HEK293 (cell line): ENCODE measurements around the gene MTG1.

Source experiments
- CTCF ChIA-PET: fragments of 350-600 bp; formaldehyde crosslinking; extraction: SDS; loops from one replicate; lab custom pipeline; 2021; ENCODE audit warnings: antibody characterized with exemption; lab: Yijun Ruan, JAX
- POLR2A ChIA-PET: fragments of 300-600 bp; formaldehyde crosslinking; extraction: SDS; loops from one replicate; lab custom pipeline; 2020; ENCODE audit warnings: antibody characterized with exemption, inconsistent platforms; lab: Yijun Ruan, JAX
- H3K27ac ChIP-seq: fragments of 200-500 bp; sonication (Bioruptor generic); 2 replicates; pipeline ENCODE4 v1.5.1; 2014; ENCODE audit warnings: low read depth, low read length, control low read depth, inconsistent platforms; ENCODE audit errors: extremely low read depth
- H3K36me3 ChIP-seq, 2 experiments: fragments of 200-500 bp in 1 of 2; sonication (Bioruptor generic) in 1 of 2; 1 replicate in 1 of 2; 2 replicates in 1 of 2; pipeline ENCODE4 v1.5.1; 2014 to 2017; ENCODE audit warnings: inconsistent platforms in 2 of 2, low read length in 2 of 2; ENCODE audit not compliant: control insufficient read depth in 2 of 2, insufficient read depth in 1 of 2
- H3K4me1 ChIP-seq: fragments of 200-500 bp; sonication (Bioruptor generic); 2 replicates; pipeline ENCODE4 v1.5.1; 2014; ENCODE audit warnings: mild to moderate bottlenecking, low read length, inconsistent platforms; ENCODE audit not compliant: control insufficient read depth, insufficient read depth
- H3K4me3 ChIP-seq: 2 replicates; pipeline ENCODE4 v1.5.1; 2011; ENCODE audit warnings: low read depth, mild to moderate bottlenecking, control low read depth, low read length, moderate library complexity
- H3K9me3 ChIP-seq: fragments of 200-500 bp; sonication (Bioruptor generic); 2 replicates; pipeline ENCODE4 v1.5.1; 2014; ENCODE audit warnings: low read depth, low read length, inconsistent platforms; ENCODE audit not compliant: control insufficient read depth, insufficient read depth
- FEZF1 ChIP-seq: fragments of 450-650 bp; formaldehyde crosslinking; IDR thresholded peaks from 2 replicates; pipeline ENCODE4 v1.5.1; 2016; ENCODE audit warnings: missing biosample characterization, missing genetic modification characterization
- HOXC10 ChIP-seq: sonication (generic); formaldehyde crosslinking; IDR thresholded peaks from 2 replicates; pipeline ENCODE4 v1.8.1; 2023; ENCODE audit warnings: mild to moderate bottlenecking, missing genetic modification reagents
- KLF17 ChIP-seq: fragments of 450-650 bp; formaldehyde crosslinking; IDR thresholded peaks from 2 replicates; pipeline ENCODE4 v1.5.1; 2016; ENCODE audit warnings: missing biosample characterization, missing genetic modification characterization
- KLF9 ChIP-seq: fragments of 450-650 bp; formaldehyde crosslinking; IDR thresholded peaks from 2 replicates; pipeline ENCODE4 v1.5.1; 2016; ENCODE audit warnings: missing biosample characterization, missing genetic modification characterization, low read depth
- PBX3 ChIP-seq: sonication (generic); formaldehyde crosslinking; IDR thresholded peaks from 2 replicates; pipeline ENCODE4 v1.8.1; 2022; ENCODE audit warnings: mild to moderate bottlenecking, moderate library complexity, missing genetic modification reagents
- SCRT1 ChIP-seq: fragments of 450-650 bp; formaldehyde crosslinking; IDR thresholded peaks from 2 replicates; pipeline ENCODE4 v1.5.1; 2016; ENCODE audit warnings: missing biosample characterization, missing genetic modification characterization, borderline replicate concordance
- SETDB1 ChIP-seq: IDR thresholded peaks from one replicate; pipeline ENCODE4 v1.6.1; 2017; ENCODE audit warnings: mild to moderate bottlenecking, low read length, moderate library complexity, mixed read lengths; ENCODE audit not compliant: insufficient read length
- ZBTB10 ChIP-seq: fragments of 450-650 bp; formaldehyde crosslinking; IDR thresholded peaks from 2 replicates; pipeline ENCODE4 v1.5.1; 2016; ENCODE audit warnings: missing biosample characterization, missing genetic modification characterization
- ZBTB20 ChIP-seq: fragments of 450-650 bp; formaldehyde crosslinking; IDR thresholded peaks from 2 replicates; pipeline ENCODE4 v1.5.1; 2016; ENCODE audit warnings: missing biosample characterization, missing genetic modification characterization
- ZBTB21 ChIP-seq: fragments of 450-650 bp; formaldehyde crosslinking; IDR thresholded peaks from 2 replicates; pipeline ENCODE4 v1.5.1; 2017; ENCODE audit warnings: missing biosample characterization, missing genetic modification characterization
- ZNF112 ChIP-seq: fragments of 450-650 bp; formaldehyde crosslinking; IDR thresholded peaks from 2 replicates; pipeline ENCODE4 v1.5.0; 2017; ENCODE audit warnings: missing biosample characterization, missing genetic modification characterization
- ZNF132 ChIP-seq: fragments of 450-650 bp; formaldehyde crosslinking; IDR thresholded peaks from 2 replicates; pipeline ENCODE4 v1.5.1; 2017; ENCODE audit warnings: missing biosample characterization, missing genetic modification characterization, borderline replicate concordance
- ZNF146 ChIP-seq: fragments of 450-650 bp; formaldehyde crosslinking; IDR thresholded peaks from 2 replicates; pipeline ENCODE4 v1.5.1; 2016; ENCODE audit warnings: missing biosample characterization, missing genetic modification characterization
- ZNF174 ChIP-seq: fragments of 450-650 bp; formaldehyde crosslinking; IDR thresholded peaks from 2 replicates; pipeline ENCODE4 v1.5.0; 2017; ENCODE audit warnings: missing biosample characterization, mild to moderate bottlenecking, missing genetic modification characterization
- ZNF175 ChIP-seq: fragments of 450-650 bp; formaldehyde crosslinking; IDR thresholded peaks from 2 replicates; pipeline ENCODE4 v1.5.1; 2016; ENCODE audit warnings: missing biosample characterization, missing genetic modification characterization
- ZNF239 ChIP-seq: fragments of 450-650 bp; formaldehyde crosslinking; IDR thresholded peaks from 2 replicates; pipeline ENCODE4 v1.5.1; 2016; ENCODE audit warnings: missing biosample characterization, missing genetic modification characterization
- ZNF266 ChIP-seq: fragments of 450-650 bp; formaldehyde crosslinking; IDR thresholded peaks from 2 replicates; pipeline ENCODE4 v1.5.1; 2016; ENCODE audit warnings: missing biosample characterization, missing genetic modification characterization, low read depth
- ZNF280D ChIP-seq: fragments of 450-650 bp; formaldehyde crosslinking; IDR thresholded peaks from 2 replicates; pipeline ENCODE4 v1.5.1; 2016; ENCODE audit warnings: missing biosample characterization, missing genetic modification characterization
- ZNF292 ChIP-seq: fragments of 450-650 bp; formaldehyde crosslinking; IDR thresholded peaks from 2 replicates; pipeline ENCODE4 v1.5.1; 2016; ENCODE audit warnings: low read depth, missing biosample characterization, missing genetic modification characterization, borderline replicate concordance
- ZNF302 ChIP-seq: fragments of 450-650 bp; formaldehyde crosslinking; IDR thresholded peaks from 2 replicates; pipeline ENCODE4 v1.5.1; 2016; ENCODE audit warnings: missing biosample characterization, missing genetic modification characterization, low read depth
- ZNF341 ChIP-seq: fragments of 450-650 bp; formaldehyde crosslinking; IDR thresholded peaks from 2 replicates; pipeline ENCODE4; 2016; ENCODE audit warnings: low read depth, missing biosample characterization, missing genetic modification characterization
- ZNF449 ChIP-seq: fragments of 450-650 bp; formaldehyde crosslinking; IDR thresholded peaks from 2 replicates; pipeline ENCODE4 v1.5.1; 2017; ENCODE audit warnings: missing biosample characterization, mild to moderate bottlenecking, missing genetic modification characterization, moderate library complexity
- ZNF473 ChIP-seq: fragments of 450-650 bp; formaldehyde crosslinking; IDR thresholded peaks from 2 replicates; pipeline ENCODE4 v1.5.1; 2017; ENCODE audit warnings: missing biosample characterization, missing genetic modification characterization
- ZNF48 ChIP-seq: fragments of 450-650 bp; formaldehyde crosslinking; IDR thresholded peaks from 2 replicates; pipeline ENCODE4 v1.5.1; 2016; ENCODE audit warnings: missing biosample characterization, missing genetic modification characterization
- ZNF555 ChIP-seq: fragments of 450-650 bp; formaldehyde crosslinking; conservative IDR thresholded peaks from 2 replicates; pipeline ENCODE4 v1.5.1; 2017; ENCODE audit warnings: missing biosample characterization, mild to moderate bottlenecking, missing genetic modification characterization, inconsistent platforms
- ZNF664 ChIP-seq: fragments of 450-650 bp; formaldehyde crosslinking; IDR thresholded peaks from 2 replicates; pipeline ENCODE4 v1.5.1; 2016; ENCODE audit warnings: missing biosample characterization, missing genetic modification characterization
- ZNF843 ChIP-seq: fragments of 450-650 bp; formaldehyde crosslinking; IDR thresholded peaks from 2 replicates; pipeline ENCODE4 v1.5.1; 2016; ENCODE audit warnings: missing biosample characterization, missing genetic modification characterization
- ZSCAN30 ChIP-seq: fragments of 450-650 bp; IDR thresholded peaks from 2 replicates; pipeline ENCODE4 v1.5.1; 2018; ENCODE audit warnings: missing biosample characterization, mild to moderate bottlenecking, missing genetic modification characterization, moderate library complexity

MTG1 gene

GRCh38 chr10:133378251-133379096 lies 15.5 kb upstream of the MTG1 start:
- POLR2A ChIA-PET, result interaction anchor here (1.0 to 1.4 kb wide), 3 partner anchors 10 to 16 kb away, joined by 3 to 5 read pairs (median 3); no protein-coding TSS in a partner anchor
- H3K27ac ChIP-seq, result no peak overlapping the region; the same call in 1 of the 2 replicates
- H3K36me3 ChIP-seq, result no peaks in the 10 kb centered on the region
- peak overlapping the region; percentile 50 for H3K4me3 ChIP-seq
- CTCF ChIA-PET, result interaction anchor here (1.3 kb wide), 1 partner anchor 49 kb away, joined by 6 read pairs; no protein-coding TSS in a partner anchor
- peaks cover 9% of the 10 kb centered on the region for H3K4me1 ChIP-seq
- no peaks in the 10 kb centered on the region for H3K9me3 ChIP-seq
- TF ChIP-seq HOXC10 (CRISPR knock-in tag), result no peak
- peak; percentile 74 for TF ChIP-seq ZNF341 (tag by site-specific recombination)
- peak; percentile 55; the same call in 1 of the 2 replicates for TF ChIP-seq ZBTB10 (tag by site-specific recombination)
- TF ChIP-seq KLF9 (tag by site-specific recombination), result no peak; the same call in 1 of the 2 replicates
- peak; percentile 22; the same call in 1 of the 2 replicates for TF ChIP-seq ZNF449 (tag by site-specific recombination)
- no peak for TF ChIP-seq ZNF239 (tag by site-specific recombination)
- no peak for TF ChIP-seq ZBTB21 (tag by site-specific recombination)
- no peak for TF ChIP-seq FEZF1 (tag by site-specific recombination)
- TF ChIP-seq ZNF175 (tag by site-specific recombination), result no peak
- TF ChIP-seq ZNF473 (tag by site-specific recombination), result no peak
- TF ChIP-seq ZBTB20 (tag by site-specific recombination), result peak; percentile 53
- TF ChIP-seq ZNF112 (tag by site-specific recombination), result no peak
- TF ChIP-seq ZSCAN30 (tag by site-specific recombination), result no peak
- no peak for TF ChIP-seq PBX3 (CRISPR knock-in tag)
- TF ChIP-seq ZNF132 (tag by site-specific recombination), result no peak
- no peak for TF ChIP-seq ZNF292
- TF ChIP-seq ZNF266, result no peak
- 0 out of 2 replicates have a peak, but pooled peaks have one; percentile 44 for TF ChIP-seq KLF17 (tag by site-specific recombination)
- no peak for TF ChIP-seq SETDB1
- TF ChIP-seq ZNF555, result no peak
- TF ChIP-seq ZNF302, result no peak
- no peak for TF ChIP-seq SCRT1 (tag by site-specific recombination)
- TF ChIP-seq ZNF843 (tag by site-specific recombination), result 0 out of 2 replicates have a peak, but pooled peaks have one; percentile 18
- TF ChIP-seq ZNF174 (tag by site-specific recombination), result no peak
- no peak for TF ChIP-seq ZNF48
- no peak for TF ChIP-seq ZNF146
- TF ChIP-seq ZNF664, result no peak
- TF ChIP-seq ZNF280D (tag by site-specific recombination), result no peak
